K562 (cell line): ENCODE data around the gene EIF3K. TPM values are rescaled to one million over a fixed set of nuclear protein-coding genes. Genes with fewer than 3 reads are reported as not detected.

Experiments
- ATAC-seq: fragments of 200-7000 bp; cut with Tn5 transposase; 3 replicates; pipeline ENCODE4 v1.9.1; 2020; ENCODE audit warnings: moderate library complexity
- BruUV-seq: library from RNA; stranded (reverse); fragments of 400-500 nt; replicated peaks from 2 replicates; lab custom pipeline; 2021; lab: Mats Ljungman, UMichigan
- CTCF ChIA-PET: fragments of 300-600 bp; formaldehyde crosslinking; extraction: SDS; loops from one replicate; lab custom pipeline; 2021; ENCODE audit warnings: low intra/inter-chr PET ratio; lab: Yijun Ruan, JAX
- POLR2A ChIA-PET: fragments of 300-600, 350-650 bp; sonication (Branson Sonifier 250); formaldehyde crosslinking; extraction: SDS; loops from one replicate; lab custom pipeline; 2021; ENCODE audit warnings: antibody characterized with exemption, inconsistent platforms; lab: Yijun Ruan, JAX
- DNase-seq, 4 experiments: peaks; one replicate each; pipeline versions ENCODE4 v3.0.0 to v3.0.0-alpha.2; 2011 to 2018; ENCODE audit warnings: low spot score in 3 of 4, mixed read lengths in 3 of 4; ENCODE audit errors: extremely low read depth in 1 of 4
- FAIRE-seq: peaks from 2 replicates; lab custom pipeline; 2011; peaks lifted over from hg19 to GRCh38; lab: Jason Lieb, UNC
- H2AFZ ChIP-seq: 2 replicates; pipeline ENCODE4 v1.6.0; 2011; ENCODE audit warnings: low read depth, low read length, control low read depth, inconsistent platforms
- H3K27ac ChIP-seq: fragments of 200-600 bp; 3 replicates; pipeline ENCODE4 v1.8.0; 2011; ENCODE audit warnings: low read depth, mild to moderate bottlenecking, control low read depth, inconsistent platforms, low read length, moderate library complexity, mixed read lengths; ENCODE audit errors: extremely low read depth
- H3K27me3 ChIP-seq, 2 experiments: fragments of 300-600 bp in 1 of 2; 2 replicates in 1 of 2; 3 replicates in 1 of 2; pipeline versions ENCODE4 v1.6.0 to v1.8.0; 2011; ENCODE audit warnings: inconsistent platforms in 2 of 2, low read length in 2 of 2, mild to moderate bottlenecking in 1 of 2, mixed read lengths in 1 of 2, moderate library complexity in 1 of 2; ENCODE audit not compliant: control insufficient read depth in 2 of 2, insufficient read depth in 2 of 2
- H3K36me3 ChIP-seq: fragments of 300-600 bp; 3 replicates; pipeline ENCODE4 v1.8.0; 2011; ENCODE audit warnings: mild to moderate bottlenecking, low read length, inconsistent platforms; ENCODE audit not compliant: control insufficient read depth, insufficient read depth
- H3K4me1 ChIP-seq, 2 experiments: fragments of 200-600 bp in 1 of 2; replicated peaks in 1 of 2; 2 replicates in 1 of 2; 3 replicates in 1 of 2; pipeline versions ENCODE4 v1.5.1 to v1.8.0; 2011; ENCODE audit warnings: inconsistent platforms in 2 of 2, low read length in 2 of 2, mild to moderate bottlenecking in 1 of 2, mixed read lengths in 1 of 2, moderate library complexity in 1 of 2; ENCODE audit not compliant: control insufficient read depth in 2 of 2, insufficient read depth in 2 of 2
- H3K4me2 ChIP-seq: 2 replicates; pipeline ENCODE4 v1.6.1; 2011; ENCODE audit warnings: low read length, control low read depth, inconsistent platforms, mixed read lengths; ENCODE audit not compliant: insufficient read depth
- H3K4me3 ChIP-seq: fragments of 200-600 bp; sonication (generic), shearing (Covaris generic); 2 replicates; pipeline ENCODE4 v1.5.1; 2016; ENCODE audit warnings: control low read depth, inconsistent platforms
- H3K79me2 ChIP-seq: fragments of 200-600 bp; 3 replicates; pipeline ENCODE4 v1.8.0; 2011; ENCODE audit warnings: low read length, inconsistent platforms; ENCODE audit not compliant: control insufficient read depth, insufficient read depth
- H3K9ac ChIP-seq, 2 experiments: 2 replicates each; pipeline versions ENCODE4 v1.6.0 to v1.6.1; 2011; ENCODE audit warnings: low read depth in 2 of 2, low read length in 2 of 2, control low read depth in 1 of 2, inconsistent platforms in 1 of 2, mild to moderate bottlenecking in 1 of 2, mixed read lengths in 1 of 2; ENCODE audit not compliant: insufficient read depth in 1 of 2
- H3K9me1 ChIP-seq: one replicate; pipeline ENCODE4 v1.6.0; 2011; ENCODE audit warnings: inconsistent platforms, mild to moderate bottlenecking, low read length, moderate library complexity; ENCODE audit not compliant: control insufficient read depth, insufficient read depth
- H3K9me3 ChIP-seq: replicated peaks from 2 replicates; pipeline ENCODE4 v1.5.1; 2011; ENCODE audit warnings: low read depth, low read length, inconsistent platforms; ENCODE audit not compliant: control insufficient read depth, insufficient read depth
- H4K20me1 ChIP-seq: replicated peaks from 2 replicates; pipeline ENCODE4 v1.6.1; 2011; ENCODE audit warnings: low read length, inconsistent platforms, mixed read lengths; ENCODE audit not compliant: control insufficient read depth, insufficient read depth
- ADNP ChIP-seq: fragments of 200-800 bp; sonication (Bioruptor generic); IDR thresholded peaks from 2 replicates; pipeline ENCODE4 v1.6.1; 2016; ENCODE audit warnings: missing genetic modification characterization, missing compliant biosample characterization
- BCOR ChIP-seq: fragments of 450-650 bp; IDR thresholded peaks from 2 replicates; pipeline ENCODE4 v1.6.1; 2016
- NBN ChIP-seq: fragments of 450-650 bp; IDR thresholded peaks from 2 replicates; pipeline ENCODE4 v1.6.1; 2016; ENCODE audit warnings: low read depth, mild to moderate bottlenecking
- RBM25 ChIP-seq: fragments of 200-400 bp; formaldehyde crosslinking; IDR thresholded peaks from 2 replicates; pipeline ENCODE4 v1.6.1; 2018; ENCODE audit warnings: low read length, low read depth, moderate library complexity; ENCODE audit not compliant: severe bottlenecking
- WGBS: fragments of 100-300 bp; shearing (Covaris generic); methylation state at CpG from one replicate; pipeline ENCODE4 v1.1.6; 2016; ENCODE audit warnings: low coverage, mixed read lengths; ENCODE audit not compliant: insufficient coverage; ENCODE audit errors: missing lambda C conversion rate; 5-methylcytosine and 5-hydroxymethylcytosine counted together
- in situ Hi-C: fragments of 300-500 bp; cut with MboI; formaldehyde crosslinking; loops from 4 replicates; pipeline ENCODE4 v1.15.0; 2018; ENCODE audit warnings: inconsistent platforms, mixed read lengths
- intact Hi-C: fragments of 100-400 bp; cut with micrococcal nuclease; formaldehyde crosslinking; loops from 2 replicates; pipeline ENCODE4 v1.14.2; 2022
- polyA plus RNA-seq, 8 experiments: library from polyadenylated mRNA; depleted of rRNA in 4 of 8; stranded (reverse) in 5 of 8; unstranded in 3 of 8; fragments of >200 nt; fragmentation: Nextera tagmentation in 2 of 8; fragmentation: Illumina TruSeq in 1 of 8; extraction: Ambion mirVana in 2 of 8; extraction: Trizol in 1 of 8; gene quantifications; 2 replicates each; pipeline versions ENCODE4 v1.2.1 to v1.2.3, GENCODE V29; 2011 to 2014; ENCODE audit warnings: inconsistent platforms in 1 of 8, missing spikeins in 1 of 8
- total RNA-seq, 7 experiments: library from RNA; depleted of rRNA in 6 of 7; stranded (reverse); fragments of >200 nt in 6 of 7; fragmentation: Illumina TruSeq in 2 of 7; extraction: Trizol in 2 of 7; gene quantifications; 2 replicates each; pipeline versions ENCODE4 v1.2.1 to v1.2.3, GENCODE V29; 2011 to 2021; ENCODE audit warnings: low replicate concordance in 1 of 7
- TF ChIP-seq, protein P1 (sequence below): fragments of 450-650 bp; IDR thresholded peaks from 2 replicates; pipeline ENCODE4 v1.6.1; 2017; ENCODE audit warnings: mild to moderate bottlenecking, moderate library complexity

EIF3K gene
- total and polyA plus RNA-seq, 9 of the 15 experiments (the other 6 are each of a cell fraction or from before 2014, with no cell fraction given), result 387 to 1,827 (median 733) TPM

DNA sequence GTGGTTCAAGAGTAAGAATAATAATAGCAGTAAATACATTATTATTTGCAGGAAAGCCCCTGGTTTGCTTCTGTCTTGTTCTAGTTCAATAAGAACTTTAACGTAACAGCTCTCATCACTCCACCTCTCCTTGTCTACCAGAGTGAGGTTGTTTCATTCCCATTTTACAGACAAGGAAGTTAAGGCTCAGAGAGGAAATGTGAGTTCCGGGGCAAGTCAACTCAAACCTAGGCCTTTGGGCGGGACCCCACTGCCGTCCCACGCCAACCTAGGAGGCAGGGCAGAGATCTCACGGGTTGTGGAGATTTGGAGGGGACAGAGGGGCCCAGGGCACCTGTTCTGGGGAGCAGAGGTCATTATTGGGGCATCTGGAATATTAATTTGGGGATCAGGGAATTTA, 2.7 kb upstream of the EIF3K start:
- Histone ChIP-seq H3K9ac (no peak overlapping the region), H3K4me2 (no peak overlapping the region), H4K20me1 (0 out of 2 replicates have a peak, but pooled peaks cover 4% of the 10 kb centered on the region), H3K9me1 (no peaks in the 10 kb centered on the region), H3K9me3 (no peaks in the 10 kb centered on the region), H3K79me2 (peaks cover 30% of the 10 kb centered on the region), H3K4me3 (no peak overlapping the region), H3K27me3 (no peaks in the 10 kb centered on the region), H3K4me1 (peaks cover 13 to 37% of the 10 kb centered on the region in 2 experiments; a peak in 4 of 5 replicates), H3K36me3 (peaks cover 19% of the 10 kb centered on the region), H3K27ac (no peak overlapping the region), H2AFZ (no peak overlapping the region)
- no TSS peak for BruUV-seq
- ATAC-seq, result no peak
- in situ Hi-C loops, result loop anchor here (10.0 kb wide), 1 partner anchor 381 kb away; no protein-coding TSS in a partner anchor
- no peak for FAIRE-seq
- ChIA-PET CTCF (no interaction called here), POLR2A (interaction anchor here (0.6 kb wide), 1 partner anchor 161 kb away, joined by 3 read pairs; no protein-coding TSS in a partner anchor)
- DNase-seq, result no peak
- intact Hi-C loops, result loop anchor here (5.0 kb wide), 1 partner anchor 59 kb away; no protein-coding TSS in a partner anchor
- TF ChIP-seq RBM25 (peak; percentile 63), ADNP (peak; percentile 73; the same call in 1 of the 2 replicates), NBN (no peak), BCOR (peak; percentile 73)
- TF ChIP-seq, protein P1, sequence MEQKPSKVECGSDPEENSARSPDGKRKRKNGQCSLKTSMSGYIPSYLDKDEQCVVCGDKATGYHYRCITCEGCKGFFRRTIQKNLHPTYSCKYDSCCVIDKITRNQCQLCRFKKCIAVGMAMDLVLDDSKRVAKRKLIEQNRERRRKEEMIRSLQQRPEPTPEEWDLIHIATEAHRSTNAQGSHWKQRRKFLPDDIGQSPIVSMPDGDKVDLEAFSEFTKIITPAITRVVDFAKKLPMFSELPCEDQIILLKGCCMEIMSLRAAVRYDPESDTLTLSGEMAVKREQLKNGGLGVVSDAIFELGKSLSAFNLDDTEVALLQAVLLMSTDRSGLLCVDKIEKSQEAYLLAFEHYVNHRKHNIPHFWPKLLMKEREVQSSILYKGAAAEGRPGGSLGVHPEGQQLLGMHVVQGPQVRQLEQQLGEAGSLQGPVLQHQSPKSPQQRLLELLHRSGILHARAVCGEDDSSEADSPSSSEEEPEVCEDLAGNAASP, result no peak
- WGBS, result 92% methylated on average over 6 of the region's 6 CpGs
